HL-60/S4 treated with retinoic acid at 250 ng/mL for 4 days and 3 days (cell line): Measurements from ENCODE around the gene CCSER2.
"Not testable (repeated sequence)": the region's sequence is repeated elsewhere in the genome, so short reads cannot be mapped to it uniquely, and the experiment has no call there.

Experiments
- in situ Hi-C: fragments of 300-500 bp; cut with MboI; formaldehyde crosslinking; loops from 2 replicates; pipeline ENCODE4 v1.7.0; 2022; ENCODE audit warnings: low sequenced_read_pairs

CCSER2 gene

DNA sequence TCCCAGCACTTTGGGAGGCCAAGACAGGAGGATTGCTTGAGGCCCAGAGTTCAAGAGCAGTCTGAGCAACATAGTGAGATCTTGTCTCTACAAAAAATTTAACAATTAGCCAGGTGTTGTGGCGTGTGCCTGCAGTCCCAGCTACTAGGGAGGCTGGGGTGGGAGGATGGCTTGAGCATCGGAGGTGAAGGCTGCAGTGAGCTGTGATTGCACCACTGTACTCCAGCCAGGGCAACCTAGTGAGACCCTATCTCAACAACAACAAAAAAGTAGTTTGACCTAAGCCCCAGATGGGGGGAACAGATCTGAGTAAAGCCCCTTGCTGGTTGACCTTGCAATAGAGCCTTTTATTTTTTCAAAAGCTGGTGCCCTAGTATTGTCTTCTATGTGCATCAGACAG is 15.6 kb upstream of the CCSER2 start:
- in situ Hi-C loops, result no loop called here

DNA sequence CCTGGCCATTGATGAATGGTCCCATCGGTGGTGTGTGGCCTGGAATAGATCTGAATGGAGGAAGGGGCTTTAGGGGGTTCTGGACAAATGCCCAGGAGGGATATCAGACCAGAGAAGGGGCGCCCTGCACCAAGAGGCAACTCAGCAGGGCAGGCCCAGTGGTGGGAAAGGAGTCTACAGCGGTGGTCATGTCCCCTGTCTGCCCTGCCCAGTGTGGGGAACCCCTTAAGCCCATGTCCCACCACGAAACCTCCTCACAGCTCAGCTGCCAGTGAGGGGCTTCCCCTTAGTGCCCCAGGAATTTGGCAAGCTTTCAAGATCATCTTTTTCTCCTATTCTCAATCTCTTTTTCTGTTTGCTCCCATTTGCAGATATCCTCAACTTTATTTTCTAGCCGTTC is 14.1 kb upstream of the CCSER2 start:
- in situ Hi-C loops, result no loop called here

DNA sequence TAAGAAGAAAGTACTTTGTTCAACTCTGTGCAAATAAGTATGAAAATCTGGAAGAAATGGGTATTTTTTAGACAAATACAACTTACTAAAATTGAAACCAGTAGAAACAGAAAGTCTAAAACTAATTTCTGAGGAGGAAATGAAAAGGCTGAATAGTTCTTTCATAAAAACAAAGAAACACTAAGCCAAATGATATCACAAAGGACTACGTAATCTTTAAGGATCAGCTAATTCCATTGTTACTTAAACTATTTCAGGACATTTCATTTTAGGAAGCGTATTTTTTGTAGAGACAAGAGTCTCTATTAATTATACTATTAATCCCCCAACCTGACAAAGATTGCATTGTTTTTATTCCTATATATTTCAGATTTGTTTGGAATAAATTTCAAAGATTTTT is 11.2 kb upstream of the CCSER2 start:
- in situ Hi-C loops, result no loop called here

DNA sequence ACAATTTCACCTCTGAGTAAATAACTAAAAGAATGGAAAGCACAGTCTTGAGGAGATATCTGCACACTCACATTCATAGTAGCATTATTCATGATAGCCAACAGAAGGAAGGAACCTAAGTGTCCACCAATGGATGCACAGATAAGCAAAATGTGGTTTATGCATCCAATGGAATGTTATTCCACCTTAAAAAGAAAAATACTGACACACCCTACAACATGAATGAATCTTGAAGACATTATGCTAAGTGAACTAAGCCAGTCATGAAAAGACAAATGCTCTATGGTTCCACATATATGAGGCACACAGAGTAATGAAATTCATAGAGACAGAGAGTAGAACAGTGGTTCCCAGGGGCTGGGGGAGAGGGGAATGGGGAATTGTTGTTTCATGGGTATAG is 6.5 kb upstream of the CCSER2 start:
- in situ Hi-C loops, result no loop called here

DNA sequence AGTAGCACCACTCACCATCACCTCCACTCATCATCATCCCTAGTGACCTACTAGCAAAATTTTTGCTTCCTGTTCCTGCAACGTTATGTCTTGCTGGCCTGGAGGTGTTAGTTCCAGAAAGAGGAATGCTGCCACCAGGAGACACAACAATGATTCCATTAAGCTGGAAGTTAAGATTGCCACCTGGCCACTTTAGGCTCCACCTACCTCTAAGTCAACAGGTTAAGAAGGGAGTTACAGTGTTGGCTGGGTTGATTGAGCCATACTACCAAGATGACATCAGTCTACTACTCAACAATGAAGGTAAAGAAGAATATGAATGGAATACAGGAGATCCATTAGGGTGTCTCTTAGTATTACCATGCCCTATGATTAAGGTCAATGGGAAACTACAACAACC is 4.8 kb upstream of the CCSER2 start:
- in situ Hi-C loops, result not testable (repeated sequence)

DNA sequence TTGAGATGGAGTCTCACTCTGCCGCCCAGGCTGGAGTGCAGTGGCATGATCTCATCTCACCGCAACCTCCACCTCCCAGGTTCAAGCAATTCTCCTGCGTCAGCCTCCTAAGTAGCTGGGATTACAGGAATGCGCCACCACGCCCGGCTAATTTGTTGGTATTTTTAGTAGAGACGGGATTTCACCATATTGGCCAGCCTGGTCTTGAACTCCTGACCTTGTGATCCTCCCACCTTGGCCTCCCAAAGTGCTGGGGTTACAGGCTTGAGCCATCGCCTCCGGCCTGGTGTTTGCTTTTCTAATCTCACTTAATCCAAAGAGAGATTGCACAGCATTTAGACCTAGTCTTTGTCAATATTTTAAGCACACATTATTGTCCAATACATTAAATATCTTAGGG is 1.4 kb upstream of the CCSER2 start:
- in situ Hi-C loops, result not testable (repeated sequence)

DNA sequence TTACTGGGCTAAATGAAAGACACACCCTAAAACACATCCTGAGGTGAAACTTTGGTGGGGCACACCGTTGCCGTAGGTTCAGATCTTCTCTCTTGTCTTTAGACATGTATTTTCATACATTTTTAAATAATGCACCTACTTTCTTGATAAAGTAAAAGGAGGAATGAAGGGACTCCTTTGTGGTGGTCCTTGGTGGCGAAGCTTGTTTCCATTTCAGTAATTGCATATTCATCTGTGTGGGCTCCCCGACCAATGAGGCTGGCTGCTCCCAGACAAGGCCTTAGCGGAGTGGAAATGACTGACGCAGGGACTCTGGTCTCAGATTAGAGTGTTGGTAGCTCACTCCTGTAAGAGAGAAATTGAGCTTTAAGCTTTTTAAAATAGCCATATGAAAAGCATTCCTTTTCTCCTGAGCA is 815 bp downstream of the CCSER2 start:
- in situ Hi-C loops, result no loop called here

DNA sequence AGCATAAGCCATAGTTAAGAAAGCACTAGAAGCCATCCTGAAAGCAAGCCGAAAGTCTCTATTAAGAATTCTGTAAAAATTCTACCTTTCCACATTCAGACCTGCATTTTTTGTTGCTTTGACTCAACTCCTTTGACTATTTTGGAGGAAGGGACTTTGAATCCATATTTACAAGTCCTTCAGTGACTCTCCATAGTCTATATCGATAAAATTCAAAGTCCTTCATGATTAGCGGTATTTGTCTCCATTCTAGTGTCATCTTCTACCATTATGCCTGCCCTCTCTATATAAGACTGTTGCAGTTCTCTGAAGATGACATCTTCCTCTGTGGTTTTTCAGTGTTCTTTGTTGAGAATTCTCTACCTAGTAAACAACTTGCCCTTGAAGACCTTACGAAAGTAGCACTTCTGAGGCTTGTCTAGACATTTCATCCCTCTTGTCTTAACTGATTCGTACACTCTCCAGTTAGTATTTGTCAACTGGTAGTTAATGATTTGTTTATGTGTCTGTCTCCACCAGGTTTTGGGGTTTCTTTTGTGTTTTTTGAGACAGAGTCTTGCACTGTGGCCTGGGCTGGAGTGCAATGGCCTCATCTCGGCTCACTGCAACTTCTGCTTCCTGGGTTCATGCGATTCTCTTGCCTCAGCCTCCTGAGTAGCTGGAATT is 1.7 kb downstream of the CCSER2 start:
- in situ Hi-C loops, result no loop called here

DNA sequence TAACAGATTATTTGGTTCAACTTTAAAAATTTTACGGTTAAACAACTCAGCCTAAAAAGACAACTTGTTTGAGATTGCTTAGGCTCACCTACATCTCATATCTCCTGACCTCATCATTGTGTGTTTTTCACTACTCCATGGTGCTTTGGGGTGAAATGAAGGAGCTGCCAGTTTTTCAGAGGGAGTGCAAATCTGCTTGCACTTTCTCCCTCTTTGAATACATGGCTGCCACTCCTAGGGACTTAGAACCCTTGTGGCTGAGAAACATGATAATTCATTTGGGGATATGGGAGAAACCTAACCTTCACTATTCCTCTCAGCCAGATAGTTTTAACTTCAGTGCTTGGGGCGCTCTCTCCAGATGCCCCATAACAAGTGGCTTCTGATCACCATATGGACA is 2.7 kb downstream of the CCSER2 start:
- in situ Hi-C loops, result no loop called here

DNA sequence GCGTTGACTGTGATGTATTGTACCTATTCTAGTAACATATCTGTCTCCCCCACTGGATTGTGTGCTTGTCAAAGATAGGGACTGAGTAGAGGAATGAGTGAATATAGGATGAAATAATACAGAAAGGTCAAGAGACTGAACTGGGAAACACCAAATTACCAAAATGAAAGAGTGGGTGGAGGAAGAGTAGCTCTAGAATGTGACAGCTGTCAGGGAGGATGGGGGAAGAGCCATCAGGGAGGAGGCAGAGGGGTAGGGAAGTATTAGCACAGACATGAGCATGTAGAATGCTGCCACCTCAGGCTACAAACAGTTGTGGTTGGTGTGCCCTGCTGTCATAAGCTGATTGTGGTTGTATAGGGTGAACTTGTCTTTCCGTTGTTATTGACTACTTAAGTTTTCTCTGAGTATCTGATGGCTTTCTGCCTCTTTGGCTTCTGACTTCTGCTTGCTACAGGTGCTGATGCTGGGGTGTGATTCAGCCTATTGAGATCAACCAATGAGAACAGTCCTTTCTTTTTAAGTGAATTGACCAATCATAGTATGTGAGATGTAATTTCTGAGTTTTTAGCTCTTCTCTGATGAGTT is 5.6 kb downstream of the CCSER2 start:
- in situ Hi-C loops, result no loop called here

DNA sequence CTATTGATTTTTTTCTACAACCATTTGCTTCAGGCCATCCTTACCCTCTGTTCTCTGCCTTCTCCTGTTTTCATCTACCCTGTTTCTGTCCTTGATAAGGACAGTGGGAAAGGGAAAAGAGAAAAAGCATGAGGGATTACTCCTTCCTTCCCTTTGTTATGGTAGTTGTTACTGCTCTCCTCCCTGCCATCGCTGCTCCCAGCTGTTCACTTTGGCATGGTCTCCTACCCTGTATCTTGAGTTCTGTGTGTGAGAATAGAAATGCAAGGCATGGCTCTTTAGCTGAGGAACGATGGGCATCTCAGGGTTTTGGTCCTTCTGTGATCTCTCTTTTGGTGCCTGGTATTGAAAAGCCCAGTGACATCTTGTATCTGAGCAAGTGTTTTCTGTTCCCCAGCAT is 6.4 kb downstream of the CCSER2 start:
- in situ Hi-C loops, result no loop called here

DNA sequence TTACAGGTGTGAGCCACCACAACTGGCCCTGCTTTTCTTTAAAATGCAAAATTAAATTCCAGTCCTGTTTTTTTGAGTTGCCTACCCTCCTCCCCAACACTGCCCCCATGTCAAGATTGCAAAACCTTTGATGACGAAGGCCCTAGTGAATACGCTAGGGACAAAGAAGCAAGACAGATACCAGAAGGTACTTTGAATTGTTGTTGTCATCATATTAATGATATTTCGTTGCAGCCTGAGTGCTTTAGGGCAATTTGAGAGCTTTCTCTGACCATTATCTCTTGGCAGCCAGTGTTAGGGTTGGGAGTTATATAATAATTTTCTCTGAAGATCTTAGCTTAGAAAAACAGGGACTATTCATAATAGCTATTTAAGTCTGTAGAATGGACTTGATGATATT is 7.1 kb downstream of the CCSER2 start:
- in situ Hi-C loops, result no loop called here

DNA sequence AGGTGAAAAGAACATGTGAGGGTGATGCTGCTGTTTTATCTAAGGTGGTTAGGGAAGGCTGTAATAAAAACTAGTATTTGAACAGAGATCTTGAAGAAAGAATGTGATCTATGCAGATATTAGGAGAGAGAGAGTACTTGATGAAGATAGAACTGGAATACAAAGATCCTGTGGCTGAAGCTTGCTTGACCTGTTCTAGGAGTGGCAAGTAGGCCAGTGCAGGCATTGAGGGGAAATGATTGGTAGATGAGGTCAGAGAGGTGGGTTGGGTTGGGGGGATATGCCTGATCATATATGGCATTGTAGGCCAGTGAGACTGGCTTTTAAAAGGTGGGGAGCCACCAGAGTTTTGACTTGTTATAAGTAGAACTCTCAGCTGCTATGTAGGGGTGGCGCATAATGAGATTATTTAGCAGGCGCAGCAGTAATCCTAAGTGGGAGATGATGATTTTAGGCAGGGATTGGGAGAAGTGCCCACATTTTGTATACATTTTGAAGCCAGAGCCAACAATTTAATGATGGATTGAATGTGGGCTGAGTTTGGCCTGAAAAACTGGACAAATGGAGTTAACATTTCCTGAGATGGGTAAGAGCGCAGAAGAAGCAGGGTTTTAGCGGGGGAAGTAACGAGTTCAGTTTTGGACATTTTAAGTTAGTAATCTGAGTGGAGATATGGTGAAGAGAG is 8.2 kb downstream of the CCSER2 start:
- in situ Hi-C loops, result no loop called here

DNA sequence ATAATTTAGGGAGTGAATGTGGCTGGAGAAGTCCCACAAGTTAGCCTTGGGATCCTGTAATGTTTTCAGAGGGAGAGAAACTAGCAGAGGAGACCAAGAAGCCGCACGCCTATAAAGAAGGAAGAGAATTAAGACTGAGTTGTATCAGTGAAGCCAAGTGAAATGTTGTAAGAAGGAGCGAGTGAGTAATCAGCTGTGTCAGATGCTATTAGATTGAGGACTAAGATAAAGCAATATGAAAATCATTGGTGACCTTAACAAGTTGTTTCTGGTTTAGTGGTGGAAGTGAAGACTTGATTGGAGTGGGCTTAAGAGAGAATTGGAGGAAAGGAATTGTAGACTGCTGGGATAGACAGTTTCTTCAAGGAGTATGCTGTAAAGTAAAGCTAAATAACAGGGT is 8.8 kb downstream of the CCSER2 start:
- in situ Hi-C loops, result no loop called here

DNA sequence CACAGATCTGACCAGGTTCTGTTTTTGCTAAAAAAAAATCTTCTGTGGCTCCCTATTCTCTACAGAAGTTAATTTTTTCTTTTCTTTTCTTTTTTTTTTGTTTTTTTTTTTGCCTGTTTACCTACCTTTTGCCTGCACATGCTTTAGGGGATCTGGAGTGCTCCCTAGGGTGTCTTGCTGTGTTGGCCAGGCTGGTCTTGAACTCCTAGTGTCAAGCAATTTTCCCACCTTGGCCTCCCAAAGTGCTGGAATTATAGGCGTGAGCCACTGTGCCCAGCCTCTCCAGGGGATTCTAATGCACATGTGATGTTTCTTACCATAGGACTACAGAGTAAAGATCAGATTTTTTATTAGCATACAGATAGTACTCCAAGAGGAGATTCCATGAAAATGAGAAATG is 10.6 kb downstream of the CCSER2 start:
- in situ Hi-C loops, result no loop called here

DNA sequence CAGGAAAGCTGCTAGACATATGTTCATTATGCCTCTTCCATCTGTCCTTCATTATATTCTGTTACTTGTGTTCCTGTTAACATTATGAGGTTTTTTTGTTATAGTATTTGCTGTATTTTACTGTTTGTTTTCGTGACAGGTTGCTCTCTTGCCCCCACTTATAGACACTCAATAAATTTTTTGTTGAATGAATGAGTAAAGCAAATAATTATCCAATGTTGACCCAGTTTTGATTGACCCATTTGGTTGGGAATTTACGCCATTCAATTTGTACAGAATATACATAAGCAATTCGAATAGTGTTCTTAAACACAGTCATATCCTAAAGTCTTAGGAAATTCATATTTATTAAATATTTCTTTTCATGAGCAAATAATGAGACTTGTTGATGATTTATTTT is 11.8 kb downstream of the CCSER2 start:
- in situ Hi-C loops, result no loop called here

DNA sequence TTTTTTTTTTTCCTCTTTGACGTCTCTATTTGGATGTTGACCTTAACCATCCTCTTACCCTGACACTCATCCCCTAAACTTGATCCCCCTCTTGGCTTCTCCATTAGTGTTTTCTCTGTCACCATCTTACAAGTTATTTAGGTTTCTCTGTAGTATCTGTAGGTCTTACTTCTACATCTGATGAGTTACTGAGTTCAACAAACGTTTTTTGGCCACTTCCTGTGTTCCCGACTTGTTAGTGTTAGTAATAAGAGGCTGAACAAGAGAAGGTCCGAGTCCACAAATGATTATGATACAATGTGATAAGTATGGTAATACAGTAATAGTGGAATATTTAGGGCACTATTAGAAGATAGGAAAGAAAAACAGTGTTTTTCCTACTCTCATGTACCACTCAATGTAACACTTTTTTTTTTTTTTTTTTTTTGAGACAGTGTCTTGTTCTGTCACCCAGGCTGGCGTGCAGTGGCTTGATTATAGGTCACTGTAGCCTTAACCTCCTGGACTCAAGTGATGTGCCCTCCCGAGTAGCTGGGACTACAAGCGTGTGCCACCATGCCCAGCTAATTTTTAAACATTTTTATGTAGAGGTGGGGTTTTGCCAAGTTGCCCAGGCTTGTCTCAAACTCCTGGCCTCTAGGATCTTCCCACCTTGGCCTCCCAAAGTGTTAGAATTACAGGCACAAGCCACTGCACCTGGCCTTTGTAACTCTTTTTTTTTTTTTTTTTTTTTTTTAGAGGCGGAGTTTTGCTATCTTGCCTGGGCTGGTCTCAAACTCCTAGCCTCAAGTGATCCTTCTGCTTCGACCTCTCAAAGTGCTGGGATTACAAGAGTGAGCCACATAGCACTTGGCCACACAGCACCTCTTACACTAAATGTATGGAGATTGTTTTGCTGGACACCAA is 12.5 kb downstream of the CCSER2 start:
- in situ Hi-C loops, result no loop called here

DNA sequence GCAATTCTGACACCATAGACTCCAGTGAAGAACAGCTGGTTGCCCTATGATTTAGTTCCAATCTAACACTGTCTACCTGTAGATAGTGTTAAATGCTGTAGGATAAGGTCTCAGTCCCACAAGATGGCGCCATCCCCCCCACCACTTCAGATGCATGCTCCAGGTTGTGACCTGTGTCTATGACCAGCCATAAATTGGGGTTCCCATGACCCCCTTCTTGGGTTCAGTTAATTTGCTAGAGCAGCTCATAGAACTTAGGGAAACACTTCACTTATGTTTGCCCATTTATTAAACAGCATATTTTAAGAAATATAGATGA is 13.1 kb downstream of the CCSER2 start:
- in situ Hi-C loops, result no loop called here

DNA sequence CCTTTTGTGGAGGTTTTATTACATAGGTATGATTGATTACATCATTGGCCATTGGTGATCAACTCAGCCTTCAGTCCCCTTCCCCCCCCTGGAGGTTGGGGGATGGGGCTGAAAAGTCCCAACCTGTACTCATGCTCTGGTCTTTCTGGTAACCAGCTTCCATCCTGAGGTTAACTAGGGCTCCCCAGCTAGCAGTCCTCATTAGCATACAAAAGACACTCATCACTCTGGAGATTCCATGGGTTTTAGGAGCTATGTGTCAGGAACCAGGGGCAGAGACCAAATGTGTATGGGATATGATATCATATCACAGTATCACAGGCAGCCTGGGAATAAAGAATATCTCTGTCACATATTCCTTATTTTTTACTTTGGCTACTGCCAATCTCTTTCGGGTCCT is 13.6 kb downstream of the CCSER2 start:
- in situ Hi-C loops, result no loop called here

DNA sequence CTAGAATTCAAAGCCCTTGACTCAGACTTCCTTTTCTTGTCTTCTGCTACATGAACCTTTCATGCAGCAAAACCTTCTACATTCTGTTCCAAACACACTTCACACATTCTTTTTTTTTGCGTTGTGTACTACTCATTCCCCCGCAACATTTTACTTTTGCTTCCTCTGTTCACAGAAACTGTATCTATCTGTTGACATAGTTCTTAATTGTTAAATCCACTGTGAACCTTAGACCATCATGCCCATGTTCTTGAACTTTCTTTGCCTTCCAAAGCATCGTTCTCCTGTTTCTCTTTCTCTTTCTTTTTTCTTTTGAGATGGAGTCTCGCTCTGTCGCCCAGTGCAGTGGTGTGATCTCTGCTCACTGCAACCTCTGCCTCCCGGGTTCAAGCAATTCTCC is 14.2 kb downstream of the CCSER2 start:
- in situ Hi-C loops, result no loop called here

DNA sequence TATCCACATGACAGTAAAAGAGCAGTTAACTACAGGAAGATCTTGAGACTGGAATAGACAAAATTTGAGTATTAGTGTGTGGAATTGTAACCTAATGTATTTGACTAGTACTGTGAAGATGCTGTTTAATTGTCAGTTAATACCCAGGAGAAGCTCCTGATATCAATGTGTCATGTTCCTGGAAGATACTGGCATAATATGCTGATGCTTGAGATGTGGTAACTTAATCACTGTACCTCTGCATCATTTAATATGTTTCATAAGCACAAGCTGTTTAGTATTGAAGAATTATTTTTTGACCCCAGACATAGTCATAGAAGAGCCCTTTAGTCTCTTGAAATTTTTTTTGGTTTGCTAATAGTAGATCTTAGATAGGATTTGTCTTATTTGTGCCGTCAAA is 15.4 kb downstream of the CCSER2 start:
- in situ Hi-C loops, result no loop called here

DNA sequence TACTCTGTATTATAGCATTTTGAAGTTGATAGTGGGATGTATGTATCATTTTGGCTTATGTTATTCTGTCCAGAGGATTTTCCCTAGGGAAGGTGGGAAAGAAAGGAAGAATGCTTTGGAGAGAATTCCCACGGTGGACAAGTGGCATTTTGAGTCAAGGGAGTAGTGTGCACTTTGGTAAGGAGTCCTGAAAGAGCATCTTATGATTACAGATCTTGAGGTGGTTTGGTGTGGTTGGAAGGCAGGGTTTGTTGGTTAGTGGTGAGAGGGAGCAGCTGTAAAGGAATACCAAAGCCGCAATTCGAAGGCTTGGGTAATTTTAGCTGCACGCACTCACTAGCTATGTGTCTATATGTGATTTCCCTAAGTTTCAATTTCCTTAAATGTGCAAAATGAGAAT is 16.1 kb downstream of the CCSER2 start:
- in situ Hi-C loops, result no loop called here
